Keratinocyte (primary cell): ENCODE measurements around the gene PIP4P1.
"Not testable (repeated sequence)": the region's sequence is repeated elsewhere in the genome, so short reads cannot be mapped to it uniquely, and the experiment has no call there.

Experiments
- CTCF ChIP-seq, 3 experiments: IDR thresholded peaks in 1 of 3; conservative IDR thresholded peaks in 1 of 3; optimal IDR thresholded peaks in 1 of 3; 2 replicates in 2 of 3; 3 replicates in 1 of 3; pipeline versions ENCODE3 to v1.5.1; 2011; ENCODE audit warnings: low read length in 3 of 3, mild to moderate bottlenecking in 3 of 3, moderate library complexity in 2 of 3, control low read depth in 1 of 3, inconsistent platforms in 1 of 3; ENCODE audit not compliant: insufficient read depth in 2 of 3; ENCODE audit errors: extremely low read depth in 1 of 3
- EZH2 ChIP-seq: IDR thresholded peaks from one replicate; pipeline ENCODE4 v1.6.1; 2012; ENCODE audit warnings: inconsistent platforms, mild to moderate bottlenecking, low read length, moderate library complexity

DNA sequence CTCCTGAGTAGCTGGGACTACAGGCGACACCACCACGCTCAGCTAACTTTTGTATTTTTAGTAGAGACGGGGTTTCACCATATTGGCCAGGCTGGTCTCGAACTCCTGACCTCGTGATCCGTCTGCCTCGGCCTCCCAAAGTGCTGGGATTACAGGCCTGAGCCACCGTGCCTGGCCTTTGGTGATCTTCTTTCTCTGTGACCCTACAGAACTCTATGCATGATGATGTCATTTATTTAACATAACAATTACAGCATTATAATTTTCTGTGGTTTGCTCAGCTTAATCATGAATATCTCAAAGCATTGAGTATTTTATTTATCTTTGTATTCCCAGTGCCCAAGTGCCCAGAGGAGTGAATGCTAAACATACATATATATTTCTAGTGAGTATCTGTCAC lies 8.4 kb downstream of the PIP4P1 start:
- not testable (repeated sequence) for TF ChIP-seq CTCF (optimal IDR thresholded peaks at IDR 0.05 in 1 of 3, IDR thresholded peaks at IDR 0.05 in 1 of 3, conservative IDR thresholded peaks at IDR 0.05 in 1 of 3; ENCODE audit: extremely low read depth in 1 of 3, insufficient read depth in 2 of 3, low read length in 3 of 3); EZH2
